PC-9 (cell line): ENCODE measurements around the gene CHRNA5. TPM values are rescaled to one million over a fixed set of nuclear protein-coding genes. Genes with fewer than 3 reads are reported as not detected.
A peak's percentile ranks its signal among the peaks of the same experiment; 100 is the strongest.

Experiments
- BruUV-seq: library from RNA; stranded (reverse); fragments of 400-500 nt; replicated peaks from 2 replicates; lab custom pipeline; 2021; lab: Mats Ljungman, UMichigan
- CTCF ChIA-PET: fragments of 300-600 bp; sonication (Branson Sonifier 250); formaldehyde crosslinking; loops from one replicate; lab custom pipeline; 2022; ENCODE audit warnings: antibody characterized with exemption; lab: Charles Lee
- POLR2A ChIA-PET: fragments of 300-600 bp; sonication (Branson Sonifier 250); formaldehyde crosslinking; loops from one replicate; lab custom pipeline; 2022; ENCODE audit warnings: antibody characterized with exemption; ENCODE audit not compliant: unreplicated experiment; lab: Charles Lee
- DNase-seq, 2 experiments: peaks; one replicate each; pipeline versions ENCODE4 v3.0.0 to v3.0.0-alpha.2; 2015 to 2022; ENCODE audit warnings: mixed read lengths in 1 of 2
- H2AFZ ChIP-seq: fragments of 200-600 bp; sonication (generic); 2 replicates; pipeline ENCODE4 v1.8.1; 2017; ENCODE audit warnings: antibody characterized with exemption
- H3F3A ChIP-seq: fragments of 200-600 bp; sonication (generic); 2 replicates; pipeline ENCODE4 v1.8.1; 2017; ENCODE audit warnings: antibody characterized with exemption, mild to moderate bottlenecking, low read depth; ENCODE audit not compliant: insufficient read depth
- H3K27ac ChIP-seq: fragments of 200-600 bp; sonication (generic); 2 replicates; pipeline ENCODE4 v1.6.1; 2016; ENCODE audit warnings: mixed run types
- H3K27me3 ChIP-seq: fragments of 200-600 bp; sonication (generic); 2 replicates; pipeline ENCODE4 v1.6.1; 2016; ENCODE audit warnings: low read depth, mixed run types; ENCODE audit not compliant: insufficient read depth
- H3K36me3 ChIP-seq: fragments of 200-600 bp; sonication (generic); 2 replicates; pipeline ENCODE4 v1.6.1; 2016; ENCODE audit warnings: low read depth, mixed run types
- H3K4me1 ChIP-seq: fragments of 200-600 bp; sonication (generic); replicated peaks from 2 replicates; pipeline ENCODE4 v1.6.1; 2016; ENCODE audit warnings: mixed run types; ENCODE audit not compliant: insufficient read depth
- H3K4me2 ChIP-seq: fragments of 200-600 bp; sonication (generic); 2 replicates; pipeline ENCODE4 v1.6.1; 2017; ENCODE audit warnings: mixed run types
- H3K4me3 ChIP-seq: fragments of 200-600 bp; sonication (generic); 2 replicates; pipeline ENCODE4 v1.6.1; 2016; ENCODE audit warnings: mixed run types
- H3K79me2 ChIP-seq: fragments of 200-600 bp; sonication (generic); 2 replicates; pipeline ENCODE4 v1.6.1; 2017; ENCODE audit warnings: low read depth, mixed run types
- H3K9me2 ChIP-seq: fragments of 200-600 bp; sonication (generic); 2 replicates; pipeline ENCODE4 v1.8.1; 2017; ENCODE audit warnings: mild to moderate bottlenecking; ENCODE audit not compliant: insufficient read depth
- H3K9me3 ChIP-seq: fragments of 200-600 bp; sonication (generic); 2 replicates; pipeline ENCODE4 v1.8.1; 2016; ENCODE audit warnings: low read depth; ENCODE audit not compliant: insufficient read depth
- H4K20me1 ChIP-seq: fragments of 200-600 bp; sonication (generic); 2 replicates; pipeline ENCODE4 v1.8.1; 2017; ENCODE audit not compliant: insufficient read depth
- CTCF ChIP-seq: fragments of 200-600 bp; sonication (generic); conservative IDR thresholded peaks from 2 replicates; pipeline ENCODE4 v1.6.1; 2017; ENCODE audit warnings: mixed run types, antibody characterized with exemption, mild to moderate bottlenecking, moderate library complexity
- EZH2 ChIP-seq: fragments of 200-600 bp; sonication (generic); IDR thresholded peaks from 2 replicates; pipeline ENCODE4 v1.8.0; 2017; ENCODE audit warnings: antibody characterized with exemption, low read depth
- intact Hi-C: fragments of 100-400 bp; cut with micrococcal nuclease; formaldehyde crosslinking; loops from one replicate; pipeline ENCODE4 v1.10.0; 2022; ENCODE audit not compliant: unreplicated experiment
- total RNA-seq: library from RNA; stranded (reverse); gene quantifications from 2 replicates; pipeline ENCODE4 v1.2.3, GENCODE V29; 2021

The CHRNA5 gene
- total RNA-seq, 1 experiment from 2014 or later = 9.5 TPM

GRCh38 chr15:78563092-78563491 is 2.2 kb upstream of the CHRNA5 start:
- TF ChIP-seq EZH2 (no peak), CTCF (no peak)
- peaks cover 14% of the 10 kb centered on the region for H3K4me1 ChIP-seq
- H3K9me3 ChIP-seq = no peaks in the 10 kb centered on the region
- POLR2A ChIA-PET = no interaction called here
- intact Hi-C loops = no loop called here
- no peak overlapping the region for H3K4me3 ChIP-seq
- no TSS peak for BruUV-seq
- no peaks in the 10 kb centered on the region for H3K27me3 ChIP-seq
- no peak overlapping the region for H2AFZ ChIP-seq
- H3K9me2 ChIP-seq = no peaks in the 10 kb centered on the region
- DNase-seq = no peak
- H4K20me1 ChIP-seq = peaks cover 2% of the 10 kb centered on the region; the same call in 1 of the 2 replicates
- peaks cover 7% of the 10 kb centered on the region; the same call in 1 of the 2 replicates for H3K79me2 ChIP-seq
- H3K36me3 ChIP-seq = no peaks in the 10 kb centered on the region
- H3K27ac ChIP-seq = no peak overlapping the region
- CTCF ChIA-PET = interaction anchor here (0.6 kb wide), 1 partner anchor 731 kb away, joined by 11 read pairs; no protein-coding TSS in a partner anchor
- H3K4me2 ChIP-seq = no peak overlapping the region
- peaks cover 15% of the 10 kb centered on the region for H3F3A ChIP-seq

GRCh38 chr15:78564743-78565096 is 600 bp upstream of the CHRNA5 start:
- H3F3A ChIP-seq = peaks cover 15% of the 10 kb centered on the region

More at GRCh38 chr15:78564743-78565096, 600 bp upstream of the CHRNA5 start:
- peak overlapping the region; percentile 87 for H3K4me2 ChIP-seq
- no peaks in the 10 kb centered on the region for H3K27me3 ChIP-seq
- no peak for TF ChIP-seq CTCF
- H3K9me2 ChIP-seq = no peaks in the 10 kb centered on the region
- no peak for DNase-seq
- H3K4me1 ChIP-seq = peaks cover 14% of the 10 kb centered on the region
- no TSS peak for BruUV-seq
- no peaks in the 10 kb centered on the region for H3K9me3 ChIP-seq
- no peaks in the 10 kb centered on the region for H3K36me3 ChIP-seq
- ChIA-PET CTCF (interaction anchor here (1.0 kb wide), 1 partner anchor 174 kb away, joined by 4 read pairs; no protein-coding TSS in a partner anchor), POLR2A (interaction anchor here (0.6 to 1.0 kb wide), 2 partner anchors 25 to 142 kb away, joined by 3 to 13 read pairs; partner anchors contain the start of gene PSMA4)
- intact Hi-C loops = loop anchor here (2.0 kb wide), 1 partner anchor 24 kb away; the partner anchor contains the start of gene PSMA4
- no peak overlapping the region for H3K27ac ChIP-seq
- H4K20me1 ChIP-seq = no peaks in the 10 kb centered on the region
- H3K79me2 ChIP-seq = peaks cover 8% of the 10 kb centered on the region; the same call in 1 of the 2 replicates
- peak overlapping the region; percentile 68; the same call in 1 of the 2 replicates for H3K4me3 ChIP-seq
- H2AFZ ChIP-seq = peak overlapping the region; percentile 92
